Common myeloid progenitor, CD34-positive (primary cell): Measurements from ENCODE around the gene IGSF9B.

Experiments used
- CTCF ChIA-PET: fragments of 350-600 bp; sonication (Branson Sonifier 250); formaldehyde crosslinking; loops from one replicate; lab custom pipeline; 2021; ENCODE audit warnings: antibody characterized with exemption; lab: Charles Lee
- POLR2A ChIA-PET: fragments of 350-600 bp; sonication (Branson Sonifier 250); formaldehyde crosslinking; loops from one replicate; lab custom pipeline; 2021; ENCODE audit warnings: antibody characterized with exemption; lab: Charles Lee
- DNase-seq, 3 donors: peaks; one replicate each; pipeline versions ENCODE4 v3.0.0 to v3.0.0-alpha.2; 2013
- H3K27ac ChIP-seq, 2 experiments: 1 replicate in 1 of 2; 2 replicates in 1 of 2; pipeline ENCODE4 v1.7.0; 2013; ENCODE audit warnings: inconsistent platforms in 2 of 2, low read length in 2 of 2, mild to moderate bottlenecking in 2 of 2, low read depth in 1 of 2, moderate library complexity in 1 of 2; ENCODE audit not compliant: severe bottlenecking in 2 of 2, insufficient read depth in 1 of 2, poor library complexity in 1 of 2
- H3K27me3 ChIP-seq, 5 experiments: replicated peaks in 2 of 5; 1 replicate in 3 of 5; 2 replicates in 2 of 5; pipeline versions ENCODE4 v1.6.1 to v1.7.0; 2013; ENCODE audit warnings: low read length in 4 of 5, mild to moderate bottlenecking in 2 of 5, moderate library complexity in 2 of 5, inconsistent platforms in 1 of 5; ENCODE audit not compliant: insufficient read depth in 5 of 5, control insufficient read depth in 4 of 5
- H3K36me3 ChIP-seq, 4 experiments: 1 replicate in 2 of 4; 2 replicates in 2 of 4; pipeline versions ENCODE4 v1.6.1 to v1.7.0; 2013; ENCODE audit warnings: low read length in 3 of 4, control low read depth in 1 of 4, mild to moderate bottlenecking in 1 of 4; ENCODE audit not compliant: control insufficient read depth in 4 of 4, insufficient read depth in 4 of 4
- H3K4me1 ChIP-seq, 4 experiments: 1 replicate in 3 of 4; 2 replicates in 1 of 4; pipeline versions ENCODE4 v1.6.1 to v1.7.1; 2013; ENCODE audit warnings: low read length in 3 of 4, mild to moderate bottlenecking in 3 of 4, control low read depth in 1 of 4, inconsistent platforms in 1 of 4, moderate library complexity in 1 of 4; ENCODE audit not compliant: control insufficient read depth in 4 of 4, insufficient read depth in 4 of 4; ENCODE audit errors: control extremely low read depth in 1 of 4
- H3K4me3 ChIP-seq, 7 experiments: 1 replicate in 4 of 7; 2 replicates in 3 of 7; pipeline versions ENCODE4 v1.5.1 to v1.7.0; 2013; ENCODE audit warnings: mild to moderate bottlenecking in 7 of 7, low read length in 6 of 7, moderate library complexity in 6 of 7, inconsistent platforms in 2 of 7, low read depth in 2 of 7, control low read depth in 1 of 7; ENCODE audit not compliant: insufficient read depth in 4 of 7, control insufficient read depth in 1 of 7; ENCODE audit errors: extremely low read depth in 1 of 7
- H3K9me3 ChIP-seq, 5 experiments: 1 replicate in 4 of 5; 2 replicates in 1 of 5; pipeline versions ENCODE4 v1.6.1 to v1.7.1; 2013; ENCODE audit warnings: low read length in 4 of 5, mild to moderate bottlenecking in 2 of 5, inconsistent platforms in 1 of 5, low read depth in 1 of 5, moderate library complexity in 1 of 5; ENCODE audit not compliant: control insufficient read depth in 4 of 5, insufficient read depth in 2 of 5; ENCODE audit errors: control extremely low read depth in 1 of 5
- WGBS: methylation state at CpG from one replicate; pipeline ENCODE4 v1.1.5; 2013; ENCODE audit not compliant: insufficient coverage; 5-methylcytosine and 5-hydroxymethylcytosine counted together

IGSF9B gene

DNA sequence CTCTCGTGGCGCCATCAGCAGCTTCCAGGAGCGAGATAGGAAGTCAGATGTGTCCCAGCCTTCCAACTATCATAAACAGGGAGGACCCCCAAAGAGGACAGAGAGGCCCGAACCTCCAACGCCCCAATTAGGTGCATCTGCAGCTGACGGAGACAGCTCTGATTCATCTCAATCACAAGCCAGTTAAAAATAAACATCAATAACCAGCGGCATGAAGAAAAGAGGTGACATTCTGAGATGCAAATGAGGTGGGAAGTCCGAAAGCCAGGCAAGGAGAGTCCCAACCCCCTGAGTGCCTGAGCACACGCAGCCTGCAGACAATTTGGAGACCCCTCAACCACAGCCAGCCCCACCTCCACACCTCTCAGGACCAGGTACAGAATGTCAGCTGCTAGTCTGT lies 28.1 kb upstream of the IGSF9B start:
- ChIA-PET POLR2A (no interaction called here), CTCF (interaction anchor here (1.0 kb wide), 1 partner anchor 48 kb away, joined by 5 read pairs; no protein-coding TSS in a partner anchor)
- peaks cover 0 to 2% (median 0%) of the 10 kb centered on the region in 4 experiments for H3K4me1 ChIP-seq
- no peak overlapping the region for H3K27ac ChIP-seq
- H3K4me3 ChIP-seq: no peak overlapping the region
- DNase-seq: no peak
- 94% methylated on average over 6 of the region's 9 CpGs for WGBS
- H3K36me3 ChIP-seq: no peaks in the 10 kb centered on the region
- H3K9me3 ChIP-seq: no peaks in the 10 kb centered on the region
- H3K27me3 ChIP-seq: peaks cover 0 to 5% (median 3%) of the 10 kb centered on the region in 5 experiments

GRCh38 chr11:133983660-133984316 lies 27.0 kb upstream of the IGSF9B start:
- Histone ChIP-seq H3K27me3 (peaks cover 0 to 7% (median 3%) of the 10 kb centered on the region in 5 experiments), H3K27ac (no peak overlapping the region), H3K9me3 (no peaks in the 10 kb centered on the region), H3K4me3 (no peak overlapping the region), H3K4me1 (peaks cover 0 to 2% (median 0%) of the 10 kb centered on the region in 4 experiments), H3K36me3 (no peaks in the 10 kb centered on the region)
- CTCF ChIA-PET: interaction anchor here (1.5 kb wide), 1 partner anchor 63 kb away, joined by 4 read pairs; no protein-coding TSS in a partner anchor
- no peak for DNase-seq
- 95% methylated on average over 22 of the region's 28 CpGs for WGBS
- POLR2A ChIA-PET: no interaction called here

DNA sequence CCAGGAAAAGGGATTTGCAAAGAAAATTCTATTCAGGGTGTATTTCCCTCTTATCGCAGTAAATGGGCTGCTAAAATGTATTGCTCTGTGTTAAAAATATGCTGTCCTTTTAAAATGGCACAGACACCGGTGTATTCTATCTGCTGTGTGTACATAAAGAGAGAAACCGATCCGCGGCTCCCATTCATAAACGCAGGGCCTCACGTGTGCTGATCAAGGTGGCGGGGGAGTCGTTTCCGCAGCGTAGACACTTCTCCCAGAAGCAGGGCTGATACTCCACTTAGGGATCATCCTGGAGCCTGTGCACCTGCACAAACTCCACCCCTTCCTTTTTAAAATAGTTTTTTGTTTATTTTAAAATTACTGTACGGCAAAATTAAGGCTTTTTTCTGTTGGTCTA lies 26.1 kb upstream of the IGSF9B start:
- 90% methylated on average over 12 of the region's 12 CpGs for WGBS

GRCh38 chr11:133982151-133982550 lies 25.4 kb upstream of the IGSF9B start:
- no peak for DNase-seq
- Histone ChIP-seq H3K36me3 (no peaks in the 10 kb centered on the region), H3K9me3 (no peaks in the 10 kb centered on the region), H3K27me3 (peaks cover 0 to 8% (median 3%) of the 10 kb centered on the region in 5 experiments), H3K4me1 (no peaks in the 10 kb centered on the region), H3K27ac (no peak overlapping the region), H3K4me3 (no peak overlapping the region)
- ChIA-PET CTCF (no interaction called here), POLR2A (no interaction called here)
- WGBS: 98% methylated on average over 14 of the region's 14 CpGs

More for the DNA sequence above, 26.1 kb upstream of the IGSF9B start:
- CTCF ChIA-PET: interaction anchor here (1.5 kb wide), 1 partner anchor 64 kb away, joined by 4 read pairs; no protein-coding TSS in a partner anchor
- H3K4me1 ChIP-seq: peaks cover 0 to 2% (median 0%) of the 10 kb centered on the region in 4 experiments
- H3K9me3 ChIP-seq: no peaks in the 10 kb centered on the region
- no peak overlapping the region for H3K4me3 ChIP-seq
- no peak for DNase-seq
- POLR2A ChIA-PET: no interaction called here
- no peak overlapping the region for H3K27ac ChIP-seq
- H3K36me3 ChIP-seq: no peaks in the 10 kb centered on the region
- peaks cover 0 to 8% (median 3%) of the 10 kb centered on the region in 5 experiments for H3K27me3 ChIP-seq

DNA sequence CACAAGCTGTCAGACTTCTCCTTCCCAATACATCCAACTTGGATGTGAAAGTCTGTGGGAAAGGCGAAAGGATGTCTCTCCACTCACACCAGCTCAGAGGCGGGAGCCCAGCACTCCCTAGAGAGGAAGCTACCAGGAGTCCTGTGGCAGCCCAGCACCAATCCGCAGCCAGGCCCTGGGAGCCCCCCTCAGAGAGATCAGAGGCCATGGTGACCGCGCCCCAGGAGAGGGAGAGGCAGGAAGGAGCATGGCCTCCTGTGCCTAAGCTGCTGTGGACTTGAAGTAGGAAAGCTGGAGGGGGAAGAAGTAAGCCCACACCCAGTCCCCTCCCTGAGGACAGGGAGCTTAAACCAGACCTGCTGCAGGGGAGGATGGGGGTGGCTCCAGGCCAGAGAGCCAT lies 24.4 kb upstream of the IGSF9B start:
- CTCF ChIA-PET: no interaction called here
- POLR2A ChIA-PET: no interaction called here
- Histone ChIP-seq H3K36me3 (no peaks in the 10 kb centered on the region), H3K4me1 (no peaks in the 10 kb centered on the region), H3K27ac (no peak overlapping the region), H3K27me3 (peaks cover 0 to 11% (median 3%) of the 10 kb centered on the region in 5 experiments), H3K9me3 (no peaks in the 10 kb centered on the region), H3K4me3 (no peak overlapping the region)
- no peak for DNase-seq
- WGBS: no CpG with 5 or more reads among the region's 5 CpGs

GRCh38 chr11:133980665-133981064 lies 23.9 kb upstream of the IGSF9B start:
- H3K36me3 ChIP-seq: no peaks in the 10 kb centered on the region
- WGBS: 83% methylated on average over 3 of the region's 9 CpGs
- ChIA-PET POLR2A (no interaction called here), CTCF (no interaction called here)
- DNase-seq: no peak
- H3K27ac ChIP-seq: no peak overlapping the region
- no peaks in the 10 kb centered on the region for H3K9me3 ChIP-seq
- no peaks in the 10 kb centered on the region for H3K4me1 ChIP-seq
- no peak overlapping the region for H3K4me3 ChIP-seq
- peaks cover 0 to 12% (median 3%) of the 10 kb centered on the region in 5 experiments for H3K27me3 ChIP-seq

DNA sequence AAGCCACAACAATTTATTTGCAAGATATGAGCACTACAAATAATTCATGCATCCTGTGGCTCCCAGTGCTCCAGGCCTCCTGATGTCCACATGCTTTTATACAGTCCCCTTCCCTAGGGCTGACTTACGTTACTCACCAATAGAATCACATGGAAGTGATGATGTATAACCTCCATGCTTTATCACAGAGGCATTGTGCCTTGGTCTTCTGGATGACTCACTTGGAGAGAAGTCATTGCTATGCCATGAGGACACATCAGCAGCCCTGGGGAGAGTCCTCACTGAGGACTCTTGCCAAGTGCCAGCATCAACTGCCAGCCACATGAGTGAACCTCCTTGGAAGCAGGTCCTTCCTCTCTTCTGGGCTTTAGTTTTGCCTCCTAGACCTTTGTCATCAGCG lies 22.0 kb upstream of the IGSF9B start:
- no peak for DNase-seq
- no peaks in the 10 kb centered on the region for H3K9me3 ChIP-seq
- no peaks in the 10 kb centered on the region for H3K4me1 ChIP-seq
- ChIA-PET POLR2A (no interaction called here), CTCF (no interaction called here)
- H3K36me3 ChIP-seq: no peaks in the 10 kb centered on the region
- no peak overlapping the region for H3K4me3 ChIP-seq
- no peak overlapping the region for H3K27ac ChIP-seq
- H3K27me3 ChIP-seq: peaks cover 0 to 14% (median 5%) of the 10 kb centered on the region in 5 experiments
- WGBS: no CpG with 5 or more reads among the region's 2 CpGs
